Transverse colon (tissue), 4 donors: ENCODE measurements around the gene KCNQ1OT1.

Experiments
- POLR2A ChIP-seq: fragments of 450-650 bp; IDR thresholded peaks from one replicate; pipeline ENCODE4 v1.6.1; 2016; ENCODE audit warnings: antibody characterized with exemption, mild to moderate bottlenecking, moderate library complexity
- POLR2AphosphoS5 ChIP-seq, 3 donors: sonication (generic); formaldehyde crosslinking; IDR thresholded peaks; one replicate each; pipeline ENCODE4 v1.6.1; 2016; ENCODE audit warnings: antibody characterized with exemption in 3 of 3
- TF ChIP-seq, protein P1 (sequence below), 5 experiments: fragments of 200-600 bp in 3 of 5; fragments of 450-650 bp in 2 of 5; sonication (generic) in 3 of 5; IDR thresholded peaks; 1 replicate in 2 of 5; 2 replicates in 3 of 5; pipeline ENCODE4 v1.5.1; 2016 to 2017; ENCODE audit warnings: antibody characterized with exemption in 5 of 5, inconsistent platforms in 3 of 5, mild to moderate bottlenecking in 2 of 5, moderate library complexity in 1 of 5

DNA sequence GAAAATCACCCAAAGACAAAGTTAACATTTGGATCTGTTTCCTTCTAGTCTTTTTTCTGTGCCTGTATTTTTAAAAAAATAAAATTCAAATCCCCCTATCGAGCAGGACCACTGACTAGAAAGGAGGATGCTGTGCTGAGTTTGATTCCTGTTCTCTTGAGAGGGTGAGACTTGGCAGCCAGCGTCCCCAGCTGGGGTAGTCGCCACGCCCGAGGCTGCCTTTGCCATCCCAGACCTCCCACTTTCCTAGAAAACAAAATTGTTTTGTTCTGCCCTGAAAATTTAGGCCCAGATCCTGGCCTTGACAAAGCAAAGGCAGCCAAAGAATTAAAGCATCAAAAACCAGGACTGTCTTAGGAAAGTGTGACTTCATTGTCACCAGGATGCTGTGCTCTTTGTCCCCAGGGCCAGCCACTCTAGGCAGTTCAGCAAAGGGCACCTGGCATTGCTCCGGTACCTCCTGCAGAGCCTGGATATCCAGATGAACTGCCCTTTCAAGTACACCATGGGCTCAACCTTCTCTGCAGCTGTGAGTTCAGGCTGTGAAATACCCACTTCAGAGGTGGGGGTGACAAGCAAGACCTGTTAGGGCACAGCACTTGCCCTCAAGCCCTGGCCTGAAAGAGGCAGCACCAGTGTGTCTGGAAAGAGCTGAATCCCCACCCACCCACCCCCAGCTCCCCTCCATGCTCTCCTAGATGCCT lies 44.6 kb downstream of the KCNQ1OT1 start:
- TF ChIP-seq, protein P1, sequence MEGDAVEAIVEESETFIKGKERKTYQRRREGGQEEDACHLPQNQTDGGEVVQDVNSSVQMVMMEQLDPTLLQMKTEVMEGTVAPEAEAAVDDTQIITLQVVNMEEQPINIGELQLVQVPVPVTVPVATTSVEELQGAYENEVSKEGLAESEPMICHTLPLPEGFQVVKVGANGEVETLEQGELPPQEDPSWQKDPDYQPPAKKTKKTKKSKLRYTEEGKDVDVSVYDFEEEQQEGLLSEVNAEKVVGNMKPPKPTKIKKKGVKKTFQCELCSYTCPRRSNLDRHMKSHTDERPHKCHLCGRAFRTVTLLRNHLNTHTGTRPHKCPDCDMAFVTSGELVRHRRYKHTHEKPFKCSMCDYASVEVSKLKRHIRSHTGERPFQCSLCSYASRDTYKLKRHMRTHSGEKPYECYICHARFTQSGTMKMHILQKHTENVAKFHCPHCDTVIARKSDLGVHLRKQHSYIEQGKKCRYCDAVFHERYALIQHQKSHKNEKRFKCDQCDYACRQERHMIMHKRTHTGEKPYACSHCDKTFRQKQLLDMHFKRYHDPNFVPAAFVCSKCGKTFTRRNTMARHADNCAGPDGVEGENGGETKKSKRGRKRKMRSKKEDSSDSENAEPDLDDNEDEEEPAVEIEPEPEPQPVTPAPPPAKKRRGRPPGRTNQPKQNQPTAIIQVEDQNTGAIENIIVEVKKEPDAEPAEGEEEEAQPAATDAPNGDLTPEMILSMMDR (IDR thresholded peaks at IDR 0.05): no peak
- TF ChIP-seq POLR2A: no peak
- TF ChIP-seq POLR2AphosphoS5 (IDR thresholded peaks at IDR 0.05): no peak
